Measurements from ENCODE around the gene NET1. TPM values are rescaled to one million over a fixed set of nuclear protein-coding genes. Genes with fewer than 3 reads are reported as not detected.

NET1 gene, protein sequence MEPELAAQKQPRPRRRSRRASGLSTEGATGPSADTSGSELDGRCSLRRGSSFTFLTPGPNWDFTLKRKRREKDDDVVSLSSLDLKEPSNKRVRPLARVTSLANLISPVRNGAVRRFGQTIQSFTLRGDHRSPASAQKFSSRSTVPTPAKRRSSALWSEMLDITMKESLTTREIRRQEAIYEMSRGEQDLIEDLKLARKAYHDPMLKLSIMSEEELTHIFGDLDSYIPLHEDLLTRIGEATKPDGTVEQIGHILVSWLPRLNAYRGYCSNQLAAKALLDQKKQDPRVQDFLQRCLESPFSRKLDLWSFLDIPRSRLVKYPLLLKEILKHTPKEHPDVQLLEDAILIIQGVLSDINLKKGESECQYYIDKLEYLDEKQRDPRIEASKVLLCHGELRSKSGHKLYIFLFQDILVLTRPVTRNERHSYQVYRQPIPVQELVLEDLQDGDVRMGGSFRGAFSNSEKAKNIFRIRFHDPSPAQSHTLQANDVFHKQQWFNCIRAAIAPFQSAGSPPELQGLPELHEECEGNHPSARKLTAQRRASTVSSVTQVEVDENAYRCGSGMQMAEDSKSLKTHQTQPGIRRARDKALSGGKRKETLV
- 100 to 1,000 TPM in 3 of 4 donors, 10 to 100 TPM in 1; 80.7 to 201 (median 139) TPM for total RNA-seq

DNA sequence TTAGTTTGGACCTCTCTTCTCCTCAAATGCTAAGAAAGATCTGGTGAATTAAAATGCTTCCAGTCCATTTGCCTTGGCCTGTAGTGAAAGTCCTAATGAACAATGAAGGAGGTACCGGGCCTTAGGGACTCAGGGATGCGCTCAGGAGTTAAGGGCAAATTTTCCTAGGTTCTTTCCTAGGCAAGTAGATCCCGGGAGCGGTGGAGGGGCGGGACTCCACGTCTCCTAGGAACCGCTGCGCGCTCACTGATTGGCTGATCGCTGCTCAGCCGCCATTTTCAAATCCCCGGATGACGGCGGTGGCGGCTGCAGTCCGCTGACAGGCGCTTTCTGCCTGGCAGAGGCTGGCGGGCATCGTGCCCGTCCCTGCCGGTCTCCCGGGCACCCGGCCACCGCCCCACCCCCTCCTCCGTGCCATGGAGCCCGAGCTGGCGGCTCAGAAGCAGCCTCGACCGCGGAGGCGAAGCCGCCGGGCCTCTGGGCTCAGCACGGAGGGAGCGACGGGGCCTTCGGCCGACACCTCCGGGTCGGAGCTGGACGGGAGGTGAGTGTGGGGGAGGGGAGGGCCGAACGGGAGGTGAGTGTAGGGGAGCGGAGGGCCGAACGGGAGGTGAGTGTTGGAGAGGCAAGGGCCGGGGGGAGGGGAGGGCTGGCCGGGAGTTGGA lies at the start of gene NET1:
Gene NET1 (plus strand): TSS at position 281 of the 665 bp plus-strand sequence. CDS start 136 bp downstream, at position 417.
- peak; percentile 68 for DNase-seq (ENCODE audit: low spot score)
- TF ChIP-seq, protein P1, sequence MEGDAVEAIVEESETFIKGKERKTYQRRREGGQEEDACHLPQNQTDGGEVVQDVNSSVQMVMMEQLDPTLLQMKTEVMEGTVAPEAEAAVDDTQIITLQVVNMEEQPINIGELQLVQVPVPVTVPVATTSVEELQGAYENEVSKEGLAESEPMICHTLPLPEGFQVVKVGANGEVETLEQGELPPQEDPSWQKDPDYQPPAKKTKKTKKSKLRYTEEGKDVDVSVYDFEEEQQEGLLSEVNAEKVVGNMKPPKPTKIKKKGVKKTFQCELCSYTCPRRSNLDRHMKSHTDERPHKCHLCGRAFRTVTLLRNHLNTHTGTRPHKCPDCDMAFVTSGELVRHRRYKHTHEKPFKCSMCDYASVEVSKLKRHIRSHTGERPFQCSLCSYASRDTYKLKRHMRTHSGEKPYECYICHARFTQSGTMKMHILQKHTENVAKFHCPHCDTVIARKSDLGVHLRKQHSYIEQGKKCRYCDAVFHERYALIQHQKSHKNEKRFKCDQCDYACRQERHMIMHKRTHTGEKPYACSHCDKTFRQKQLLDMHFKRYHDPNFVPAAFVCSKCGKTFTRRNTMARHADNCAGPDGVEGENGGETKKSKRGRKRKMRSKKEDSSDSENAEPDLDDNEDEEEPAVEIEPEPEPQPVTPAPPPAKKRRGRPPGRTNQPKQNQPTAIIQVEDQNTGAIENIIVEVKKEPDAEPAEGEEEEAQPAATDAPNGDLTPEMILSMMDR (IDR thresholded peaks at IDR 0.05), result no peak
- ATAC-seq (ENCODE audit: low FRiP score), result peak; percentile 97

DNA sequence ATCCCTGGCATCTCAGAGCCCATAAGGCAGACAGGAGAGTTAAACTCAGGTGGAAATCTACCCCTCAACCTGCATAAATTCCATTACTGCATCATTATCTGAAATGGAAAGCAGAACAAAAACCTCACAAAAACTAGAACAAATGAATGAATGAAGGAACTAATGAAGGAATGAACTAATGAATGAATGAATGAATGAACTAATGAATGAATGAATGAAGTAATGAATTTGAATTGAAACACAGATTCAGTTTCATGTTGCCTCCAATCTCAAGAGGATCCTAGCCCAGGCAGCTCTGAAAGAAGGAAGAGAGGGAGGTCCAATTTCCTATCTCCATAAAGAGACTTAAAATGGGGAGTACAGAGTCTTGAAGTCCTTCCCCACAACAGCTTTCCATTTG lies 49.5 kb upstream of the NET1 start:
- ATAC-seq (ENCODE audit: low FRiP score) (no peak), DNase-seq (ENCODE audit: low spot score) (no peak)
- TF ChIP-seq, protein P1 (IDR thresholded peaks at IDR 0.05), result no peak

DNA sequence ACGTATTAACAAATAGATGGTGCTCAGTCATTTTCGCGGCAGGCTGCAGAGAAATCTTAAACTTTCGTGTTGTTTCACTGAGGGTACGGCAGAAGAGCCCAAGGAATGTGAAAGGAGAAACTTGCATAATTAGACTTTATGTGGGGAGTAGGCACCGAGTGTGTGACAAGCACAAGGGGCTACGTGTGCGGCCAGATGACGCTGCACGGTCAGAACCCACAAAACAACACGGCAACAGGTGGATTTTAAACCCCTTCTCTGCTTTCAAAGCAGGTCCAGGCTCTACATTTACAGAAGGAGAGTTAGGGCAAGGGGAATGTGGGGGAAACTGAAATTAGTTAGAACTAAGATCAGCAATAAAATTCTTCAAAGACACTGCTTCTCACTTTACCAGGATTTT lies 48.0 kb upstream of the NET1 start:
- no peak for ATAC-seq (ENCODE audit: low FRiP score)

DNA sequence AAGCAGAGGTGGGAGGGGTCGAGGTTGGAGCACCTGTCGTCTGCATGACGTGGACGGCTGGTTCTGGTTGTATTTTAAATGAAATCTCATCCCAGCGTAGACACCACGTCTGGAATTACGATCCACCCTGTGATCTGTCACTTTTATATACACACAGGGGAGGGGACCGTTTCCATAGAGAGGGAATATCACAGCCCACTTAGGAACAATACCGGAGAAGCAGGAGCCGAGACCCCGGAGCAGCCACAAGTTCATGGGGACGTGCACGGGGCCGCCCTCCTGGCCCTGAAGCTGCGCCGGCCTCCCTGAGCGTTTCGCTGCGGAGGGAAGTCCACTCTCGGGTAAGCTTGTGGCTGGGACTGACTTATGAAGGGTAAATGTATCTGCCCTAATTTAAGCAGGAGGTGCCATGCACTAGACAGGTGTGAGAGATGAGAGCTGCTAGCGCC lies 47.4 kb upstream of the NET1 start, which contains the start of gene UCN3:
Gene UCN3 (plus strand): TSS at position 77 of the 449 bp plus-strand sequence. CDS start 8,755 bp downstream, outside the sequence.
- DNase-seq (ENCODE audit: low spot score) (no peak), ATAC-seq (ENCODE audit: low FRiP score) (no peak)
- TF ChIP-seq, protein P1 (IDR thresholded peaks at IDR 0.05), result no peak

More for the DNA sequence above, 48.0 kb upstream of the NET1 start:
- TF ChIP-seq, protein P1 (IDR thresholded peaks at IDR 0.05), result no peak
- DNase-seq (ENCODE audit: low spot score), result no peak

DNA sequence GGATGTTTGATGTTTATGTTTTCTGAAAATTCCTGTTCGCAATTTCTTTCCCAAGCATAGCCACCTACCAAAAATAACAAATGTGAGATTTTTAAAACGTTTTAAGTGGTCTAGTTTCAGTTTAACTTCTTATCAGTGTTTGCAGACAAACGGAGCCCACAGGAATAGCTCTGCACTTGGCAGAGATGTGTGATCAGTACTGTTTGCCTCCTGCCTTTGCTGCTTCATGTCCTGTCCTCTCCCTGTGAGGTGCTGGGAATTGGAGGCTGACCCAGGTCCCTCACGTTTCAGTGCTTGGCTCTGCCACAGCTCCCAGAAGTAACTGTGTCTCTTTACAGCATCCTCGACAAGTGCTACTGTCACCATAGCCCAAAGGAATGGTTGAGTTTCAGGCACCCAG lies 46.4 kb upstream of the NET1 start:
- TF ChIP-seq, protein P1 (IDR thresholded peaks at IDR 0.05), result no peak
- ATAC-seq (ENCODE audit: low FRiP score) (no peak), DNase-seq (ENCODE audit: low spot score) (no peak)

DNA sequence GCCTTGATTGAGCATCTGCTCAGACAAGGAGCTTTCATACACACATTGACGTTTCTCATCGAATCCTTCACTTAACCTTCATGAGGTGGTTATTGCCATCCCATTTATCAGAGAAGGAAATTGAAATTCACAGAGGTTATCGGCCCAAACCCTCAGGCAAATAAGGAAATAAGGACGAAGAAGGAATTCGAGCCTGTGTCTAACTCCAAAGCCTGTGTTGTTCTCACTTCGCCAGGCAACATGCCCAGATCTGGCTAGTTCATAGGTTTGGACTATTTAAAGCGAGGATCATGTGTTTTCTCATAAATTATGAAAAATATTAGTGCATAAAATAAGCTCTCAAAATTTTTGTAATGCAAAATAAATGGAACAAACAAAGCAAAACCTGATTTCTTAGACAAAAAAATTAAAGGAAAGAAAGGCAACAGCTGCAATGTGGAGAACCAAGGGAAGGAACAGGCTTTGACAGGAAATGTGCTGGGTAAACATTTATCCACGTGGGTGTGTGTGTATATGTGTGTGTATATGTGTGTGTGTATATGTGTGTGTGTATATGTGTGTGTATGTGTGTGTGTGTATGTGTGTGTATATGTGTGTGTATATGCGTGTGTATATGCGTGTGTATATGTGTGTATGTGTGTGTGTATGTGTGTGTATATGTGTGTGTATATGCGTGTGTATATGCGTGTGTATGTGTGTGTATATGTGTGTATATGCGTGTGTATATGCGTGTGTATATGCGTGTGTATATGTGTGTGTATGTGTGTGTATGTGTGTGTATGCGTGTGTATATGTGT lies 42.8 kb upstream of the NET1 start:
- DNase-seq (ENCODE audit: low spot score), result no peak
- TF ChIP-seq, protein P1 (IDR thresholded peaks at IDR 0.05), result no peak
- no peak for ATAC-seq (ENCODE audit: low FRiP score)

Measured in omental fat pad (tissue), 4 donors.